ENCODE measurements around the gene PTP4A2. TPM values are rescaled to one million over a fixed set of nuclear protein-coding genes. Genes with fewer than 3 reads are reported as not detected.
"Not testable (repeated sequence)": the region's sequence is repeated elsewhere in the genome, so short reads cannot be mapped to it uniquely, and the experiment has no call there.

The PTP4A2 gene
- total RNA-seq, 1 donor from 2014 or later, result 455 TPM

DNA sequence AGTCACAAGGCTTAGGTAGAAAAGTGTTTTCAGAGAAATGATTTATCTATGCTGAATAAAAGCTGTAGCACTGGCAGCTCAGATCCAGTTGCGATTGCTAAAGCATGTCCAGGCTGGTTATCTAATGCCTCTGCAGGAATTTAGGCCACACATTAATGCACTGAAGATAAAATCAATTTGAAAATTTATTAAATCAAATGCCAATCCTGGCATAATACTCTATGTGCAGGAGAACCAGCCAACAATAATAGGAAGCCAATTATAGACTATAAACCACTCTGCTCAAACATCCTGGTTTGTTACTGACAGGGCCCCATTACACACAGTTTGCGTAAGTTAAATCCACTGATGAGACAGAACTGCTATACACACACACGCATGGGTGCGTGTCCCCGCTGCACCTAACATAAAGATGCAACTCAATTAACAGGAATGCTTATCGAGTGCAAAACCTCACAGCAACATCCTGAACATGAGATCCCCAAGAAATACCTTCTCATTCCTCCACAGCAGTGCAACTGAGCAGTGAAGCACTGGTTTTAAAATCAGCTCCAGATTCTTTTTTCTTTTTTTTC, 40.6 kb downstream of the PTP4A2 start:
- FAIRE-seq (no peak), DNase-seq (ENCODE audit: low spot score in 2 of 2) (no peak)

DNA sequence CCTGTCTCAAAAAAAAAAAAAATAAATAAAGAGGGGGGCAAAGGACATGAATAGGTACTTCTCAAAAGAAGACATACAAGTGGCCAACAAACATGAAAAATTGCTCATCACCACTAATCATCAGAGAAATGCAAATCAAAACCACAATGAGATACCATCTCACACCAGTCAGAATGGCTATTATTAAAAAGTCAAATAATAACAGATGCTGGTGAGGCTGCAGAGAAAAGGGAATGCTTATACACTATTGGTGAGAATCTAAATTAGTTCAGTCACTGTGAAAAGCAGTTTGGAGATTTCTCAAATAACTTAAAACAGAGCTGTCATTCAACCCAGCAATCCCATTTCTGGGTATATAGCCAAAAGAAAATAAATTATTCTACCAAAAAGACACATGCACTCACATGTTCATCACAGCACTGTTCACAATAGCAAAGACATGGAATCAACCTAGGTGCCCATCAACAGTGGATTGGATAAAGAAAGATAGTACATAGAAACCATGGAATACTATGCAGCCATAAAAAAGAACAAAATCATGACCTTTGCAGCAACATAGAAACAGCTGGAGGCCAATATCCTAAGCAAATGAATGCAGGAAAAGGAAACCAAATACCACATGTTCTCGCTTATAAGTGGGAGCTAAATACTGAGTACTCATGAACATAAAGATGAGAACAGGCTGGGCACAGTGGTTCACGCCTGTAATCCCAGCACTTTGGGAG, 42.5 kb downstream of the PTP4A2 start:
- FAIRE-seq; DNase-seq (ENCODE audit: low spot score in 2 of 2): not testable (repeated sequence)

DNA sequence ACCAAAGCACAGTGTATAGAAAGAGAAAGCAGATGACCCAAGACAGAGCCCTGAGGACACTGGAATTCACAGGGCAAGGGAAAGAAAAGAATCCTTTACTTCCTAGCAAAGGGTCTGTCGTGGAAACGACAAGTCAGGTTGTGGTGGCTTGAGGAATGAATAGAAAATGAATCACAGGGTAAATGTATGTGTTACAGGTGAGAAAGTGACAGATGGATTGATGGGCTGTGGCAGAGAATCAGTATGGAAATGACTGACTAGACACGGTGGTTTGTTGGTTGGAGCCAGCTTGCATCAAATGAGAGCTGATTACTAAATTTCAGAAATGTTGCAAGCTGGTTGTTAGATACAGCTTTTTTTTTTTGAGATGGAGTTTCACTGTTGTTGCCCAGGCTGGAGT, 46.9 kb downstream of the PTP4A2 start:
- DNase-seq (ENCODE audit: low spot score in 2 of 2), result no peak
- FAIRE-seq, result no peak

DNA sequence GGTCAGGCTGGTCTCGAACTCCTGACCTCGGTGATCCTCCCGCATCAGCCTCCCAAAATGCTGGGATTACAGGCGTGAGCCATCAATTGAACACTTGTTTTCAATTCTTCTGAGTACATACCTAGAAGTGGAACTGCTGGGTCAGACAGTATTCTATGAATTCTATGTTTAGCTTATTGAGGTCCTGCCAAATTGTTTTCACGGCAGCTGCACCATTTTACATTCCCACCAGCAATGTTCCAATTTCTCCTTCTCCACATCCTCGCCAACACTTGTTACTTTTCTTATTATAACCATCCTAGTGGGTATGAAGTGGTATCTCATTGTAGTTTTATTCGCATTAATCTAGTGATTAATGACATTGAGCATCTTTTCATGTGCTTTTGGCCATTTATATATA, 49.9 kb downstream of the PTP4A2 start:
- FAIRE-seq, result no peak
- no peak for DNase-seq (ENCODE audit: low spot score in 2 of 2)

DNA sequence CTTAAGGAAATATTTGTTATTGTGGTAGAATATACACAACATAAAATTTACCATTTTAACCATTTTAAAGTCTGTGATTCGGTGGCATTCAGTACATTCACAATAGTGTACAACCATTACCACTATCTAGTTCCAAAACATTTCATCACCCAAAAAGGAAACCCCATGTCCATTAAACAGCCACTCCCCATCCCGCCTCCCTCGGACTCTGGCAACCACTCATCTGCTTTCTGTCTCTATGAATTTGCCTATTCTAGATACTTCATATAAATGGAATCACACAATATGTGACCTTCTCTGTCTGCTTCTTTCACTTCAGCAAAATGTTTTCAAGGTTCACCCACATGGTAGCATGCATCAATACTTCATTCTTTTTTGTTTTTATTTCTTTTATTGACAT, 51.3 kb downstream of the PTP4A2 start:
- no peak for FAIRE-seq
- DNase-seq (ENCODE audit: low spot score in 2 of 2), result no peak

DNA sequence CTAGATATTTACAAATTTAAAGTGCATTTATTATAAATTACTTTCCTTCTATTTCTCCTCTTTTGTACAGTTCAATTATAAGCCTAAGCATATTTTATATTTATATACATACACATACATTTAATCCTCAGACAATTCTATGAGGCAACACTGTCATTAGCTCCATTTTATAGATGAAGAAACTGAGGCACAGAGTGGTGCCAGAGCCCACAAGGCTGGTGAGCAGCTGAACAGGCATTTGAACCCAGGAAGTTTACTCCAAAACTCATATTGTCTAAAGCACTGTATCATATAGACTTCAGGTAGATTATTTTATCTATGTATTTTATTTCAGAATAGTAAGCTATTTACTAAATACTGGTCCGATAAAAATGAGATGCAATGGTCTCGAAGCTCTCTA, 52.3 kb downstream of the PTP4A2 start:
- FAIRE-seq (no peak), DNase-seq (ENCODE audit: low spot score in 2 of 2) (no peak)

DNA sequence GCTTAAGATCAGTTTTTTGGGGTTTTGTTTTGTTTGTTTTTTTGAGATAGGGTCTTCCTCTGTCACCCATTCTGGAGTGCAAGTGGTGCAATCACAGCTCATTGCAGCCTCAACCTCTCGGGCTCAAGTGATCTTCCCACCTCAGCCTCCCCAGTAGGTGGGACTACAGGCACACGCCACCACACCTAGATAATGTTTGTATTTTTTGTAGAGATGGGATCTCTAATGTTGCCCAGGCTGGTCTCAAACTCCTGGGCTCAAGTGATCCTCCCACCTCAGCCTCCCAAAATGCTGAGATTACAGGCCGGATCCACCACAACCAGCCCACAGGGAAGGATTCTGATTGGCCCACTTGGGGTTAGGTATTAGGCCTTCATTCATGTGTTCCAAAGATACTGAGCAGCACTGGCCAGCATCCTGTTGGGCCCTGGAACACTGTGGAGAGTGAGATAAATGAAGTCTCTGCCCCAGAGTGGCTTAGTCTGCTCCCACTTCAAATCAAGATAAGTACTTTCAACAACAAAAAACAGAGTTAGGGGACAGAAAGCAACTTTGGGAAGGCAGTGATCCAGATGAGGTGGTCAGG, 54.7 kb downstream of the PTP4A2 start:
- FAIRE-seq (no peak), DNase-seq (ENCODE audit: low spot score in 2 of 2) (no peak)

DNA sequence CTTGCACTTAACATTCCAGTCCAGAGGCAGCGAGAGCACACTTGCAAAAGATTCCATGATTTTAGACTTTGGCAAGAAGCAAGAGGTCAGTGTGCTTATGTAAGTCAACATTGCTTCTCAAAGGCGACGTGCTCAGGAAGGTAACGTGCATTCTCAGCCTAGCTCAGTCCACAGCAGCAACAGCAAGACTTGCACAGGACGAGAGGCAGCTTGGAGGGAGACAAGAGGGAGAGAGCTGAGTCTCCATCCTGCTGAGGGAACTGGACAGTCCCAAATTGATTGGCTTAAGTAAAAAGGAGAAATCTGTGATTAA, 56.5 kb downstream of the PTP4A2 start:
- FAIRE-seq, result no peak
- DNase-seq (ENCODE audit: low spot score in 2 of 2), result no peak

DNA sequence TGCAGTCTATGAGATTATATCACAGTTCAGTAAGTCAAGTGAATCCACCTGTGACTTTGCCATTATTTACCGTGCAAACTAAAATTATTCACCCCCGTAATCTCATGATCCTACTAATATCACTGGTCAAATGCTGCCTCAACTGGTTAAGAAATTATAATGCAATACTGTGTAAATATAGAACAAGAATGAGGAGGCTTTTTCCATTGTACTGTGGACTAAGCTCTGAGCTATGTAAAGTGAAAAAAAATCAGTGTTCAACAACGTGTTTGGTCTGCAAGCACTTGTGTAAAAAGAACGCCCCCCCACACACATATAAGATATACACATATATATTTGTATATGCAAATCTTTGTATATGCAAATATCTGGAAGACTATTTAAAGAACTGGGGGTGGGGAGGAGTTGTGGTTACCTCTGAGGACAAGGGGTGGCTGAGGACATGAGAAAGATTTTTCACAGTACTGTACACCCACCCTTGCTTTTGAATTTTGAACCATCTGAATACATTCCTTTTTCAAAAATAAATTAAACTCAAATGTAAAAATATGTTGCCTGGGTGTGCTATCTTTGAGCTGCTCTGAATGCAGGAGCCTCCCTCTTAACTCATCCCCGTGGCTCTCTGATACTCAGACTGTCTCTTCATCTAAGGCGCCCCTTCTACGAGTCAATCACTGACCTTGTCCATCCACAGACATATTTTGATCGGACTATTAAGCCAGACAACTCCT, 57.0 kb downstream of the PTP4A2 start:
- no peak for FAIRE-seq
- DNase-seq (ENCODE audit: low spot score in 2 of 2), result no peak

DNA sequence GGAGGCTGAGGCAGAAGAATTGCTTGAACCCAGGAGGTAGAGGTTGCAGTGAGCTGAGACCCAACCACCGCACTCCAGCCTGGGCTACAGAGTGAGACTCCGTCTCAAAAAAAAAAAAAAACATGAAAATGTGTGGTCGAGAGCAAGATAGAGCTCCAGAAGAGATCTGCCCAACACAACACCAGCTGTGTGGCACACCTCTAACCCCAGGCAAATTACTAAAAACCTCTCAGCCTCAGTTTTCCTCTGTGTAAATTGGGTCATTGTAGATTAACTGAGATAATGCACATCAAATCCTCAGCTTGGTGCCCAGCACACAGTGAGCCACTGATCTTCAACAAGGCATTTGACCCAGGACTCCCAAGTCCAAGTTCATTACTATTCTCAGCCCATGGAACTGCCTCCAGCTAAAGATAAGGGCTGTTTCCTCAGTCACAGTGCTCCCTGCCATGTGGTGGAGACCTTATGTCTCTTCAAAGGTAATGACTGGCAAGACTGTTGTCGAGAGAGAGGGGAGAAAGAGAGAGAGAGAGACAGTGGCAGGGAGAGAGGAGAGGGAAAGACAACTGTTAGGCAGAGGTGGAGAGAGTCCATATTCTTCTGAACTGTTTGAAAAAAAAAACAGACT, 58.1 kb downstream of the PTP4A2 start:
- DNase-seq (ENCODE audit: low spot score in 2 of 2), result no peak
- FAIRE-seq, result no peak

DNA sequence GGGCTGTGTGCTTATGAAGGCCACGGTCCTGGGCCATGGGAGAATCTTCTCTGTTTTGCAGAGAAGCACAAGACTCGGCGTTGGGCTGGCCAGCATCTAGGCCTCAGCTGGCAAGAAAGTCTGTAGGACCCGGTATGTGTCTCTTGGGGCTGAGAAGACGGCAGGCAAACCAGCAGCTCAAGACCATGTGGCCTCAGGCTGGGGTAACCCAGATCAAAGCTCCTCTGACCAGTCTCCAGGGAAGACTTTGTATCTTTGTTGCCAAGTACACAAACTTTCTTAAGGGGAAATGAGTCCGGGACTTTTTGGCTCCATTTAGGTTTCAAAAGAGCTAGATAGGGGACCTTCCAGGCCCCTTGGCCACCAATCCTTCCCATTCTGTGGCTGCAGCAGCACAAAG, 60.1 kb downstream of the PTP4A2 start:
- no peak for FAIRE-seq
- no peak for DNase-seq (ENCODE audit: low spot score in 2 of 2)

DNA sequence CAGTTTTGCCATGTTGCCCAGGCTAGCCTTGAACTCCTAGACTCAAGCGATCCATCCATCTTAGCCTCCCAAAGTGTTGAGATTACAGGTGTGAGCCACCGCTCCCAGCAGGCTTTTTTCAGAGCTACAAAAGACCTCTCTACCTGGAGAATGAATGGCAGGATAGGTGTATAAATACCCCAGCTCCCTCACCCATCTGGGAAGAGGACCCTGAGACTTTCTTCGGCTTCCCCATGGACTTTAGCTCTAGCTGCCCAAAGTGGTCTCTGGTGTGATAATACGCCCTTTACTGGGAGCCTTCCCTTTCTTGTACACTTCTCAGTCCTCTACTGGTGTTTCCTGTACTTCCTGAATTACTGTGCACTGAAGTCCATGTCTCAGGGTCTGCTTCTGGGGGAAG, 60.6 kb downstream of the PTP4A2 start:
- no peak for FAIRE-seq
- no peak for DNase-seq (ENCODE audit: low spot score in 2 of 2)

DNA sequence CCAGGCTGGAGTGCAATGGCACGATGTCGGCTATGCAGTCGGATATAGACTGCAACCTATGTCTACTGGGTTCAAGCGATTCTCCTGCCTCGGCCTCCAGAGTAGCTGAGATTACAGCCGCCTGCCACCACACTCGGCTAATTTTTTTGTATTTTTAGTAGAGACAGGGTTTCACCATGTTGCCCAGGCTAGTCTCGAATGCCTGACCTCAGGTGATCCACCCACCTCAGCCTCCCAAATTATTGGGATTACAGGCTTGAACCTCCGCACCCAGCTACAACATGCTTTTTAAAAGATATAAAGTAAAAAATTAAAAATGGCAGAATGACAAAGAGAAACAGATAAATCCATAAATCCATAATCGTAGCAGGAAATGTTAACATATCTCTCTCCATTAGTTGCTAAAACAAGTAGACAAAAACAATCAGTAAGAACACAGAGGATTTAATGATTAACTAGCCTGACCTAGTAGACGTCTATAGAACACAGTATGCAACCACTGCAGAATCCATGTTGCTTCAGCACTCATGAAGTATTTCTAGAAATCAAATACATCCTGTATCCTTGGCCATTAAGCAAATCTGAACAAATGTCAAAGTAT, 62.4 kb downstream of the PTP4A2 start:
- FAIRE-seq, result no peak

DNA sequence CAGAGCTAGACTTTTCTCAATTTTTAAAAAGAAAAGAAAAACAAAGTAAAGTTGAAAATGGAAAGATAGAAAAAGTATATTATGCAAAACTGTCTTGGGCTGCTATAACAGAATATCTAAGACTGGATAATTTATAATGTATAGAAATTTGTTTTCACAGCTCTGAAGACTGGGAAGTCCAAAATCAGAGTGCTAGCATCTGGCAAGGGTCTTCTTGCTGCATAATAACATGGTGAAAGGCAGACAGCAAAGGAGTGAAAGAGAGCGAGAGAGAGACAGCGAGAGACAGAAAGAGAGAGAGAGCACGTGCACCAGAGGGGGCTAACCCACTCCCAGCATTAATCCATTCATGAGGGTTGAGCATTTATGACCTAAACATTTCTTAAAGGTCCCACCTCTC, 63.2 kb downstream of the PTP4A2 start:
- no peak for FAIRE-seq
- no peak for DNase-seq (ENCODE audit: low spot score in 2 of 2)

More for the DNA sequence above, 62.4 kb downstream of the PTP4A2 start:
- DNase-seq (ENCODE audit: low spot score in 2 of 2), result no peak

DNA sequence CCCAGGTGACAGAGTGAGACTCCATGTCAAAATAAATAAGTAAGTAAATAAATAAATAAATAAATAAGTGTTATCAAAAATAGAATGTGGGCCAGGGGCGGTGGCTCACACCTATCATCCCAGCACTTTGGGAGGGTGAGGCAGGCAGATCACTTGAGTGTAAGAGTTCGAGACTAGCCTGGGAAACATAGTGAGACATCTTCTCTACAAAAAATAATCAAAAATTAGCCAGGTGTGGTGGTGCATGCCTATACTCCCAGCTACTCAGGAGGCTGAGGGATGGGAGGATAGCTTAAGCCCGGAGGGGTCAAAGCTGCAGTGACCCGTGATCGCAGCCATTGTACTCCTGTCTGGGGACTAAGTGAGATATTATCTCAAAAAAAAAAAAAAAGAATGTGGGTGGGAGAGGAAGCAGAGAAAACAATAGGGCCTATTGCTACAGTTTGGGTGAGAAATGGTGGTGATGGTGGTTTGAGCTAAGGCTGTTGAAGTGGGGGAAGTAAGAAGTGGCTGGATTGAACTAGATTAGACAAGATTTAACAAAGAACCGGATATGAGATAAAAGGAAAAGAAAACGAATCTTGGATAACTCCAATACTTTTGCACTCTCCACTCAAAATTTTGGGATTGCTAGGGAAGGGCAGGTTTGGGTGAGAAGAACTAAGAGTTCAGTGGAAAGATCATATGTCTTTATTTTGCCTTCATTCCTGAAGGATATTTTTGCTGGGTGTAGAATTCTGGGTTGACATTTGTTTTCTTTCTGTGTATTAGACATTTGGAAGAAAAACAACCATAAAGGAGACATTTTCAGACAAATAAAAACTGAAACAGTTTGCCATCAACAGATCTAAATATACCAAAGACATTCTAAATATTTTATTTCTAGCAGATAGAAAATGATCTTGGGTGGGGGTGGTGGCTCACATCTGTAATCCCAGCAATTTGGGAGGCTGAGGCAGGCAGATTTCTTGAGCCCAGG, 65.2 kb downstream of the PTP4A2 start:
- DNase-seq (ENCODE audit: low spot score in 2 of 2) (no peak), FAIRE-seq (no peak)

DNA sequence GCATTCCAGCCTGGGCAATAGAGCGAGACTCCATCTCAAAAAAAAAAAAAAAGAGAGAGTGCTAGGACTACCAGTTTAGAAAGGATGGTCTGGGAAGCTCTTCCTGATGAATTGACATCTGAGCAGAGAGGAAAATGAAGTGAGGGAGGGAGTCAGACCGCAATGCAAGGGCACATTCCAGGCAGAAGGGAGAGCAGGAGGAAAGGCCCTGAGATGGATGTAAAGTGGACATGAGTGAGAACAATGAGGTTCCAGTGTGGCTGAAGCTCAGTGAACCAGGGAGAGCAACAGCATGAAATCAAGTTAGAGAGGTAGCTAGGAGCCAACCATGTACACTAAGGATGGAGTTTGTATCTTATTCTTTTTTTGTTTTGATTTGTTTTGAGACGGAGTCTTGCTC, 66.5 kb downstream of the PTP4A2 start:
- DNase-seq (ENCODE audit: low spot score in 2 of 2) (no peak), FAIRE-seq (no peak)

DNA sequence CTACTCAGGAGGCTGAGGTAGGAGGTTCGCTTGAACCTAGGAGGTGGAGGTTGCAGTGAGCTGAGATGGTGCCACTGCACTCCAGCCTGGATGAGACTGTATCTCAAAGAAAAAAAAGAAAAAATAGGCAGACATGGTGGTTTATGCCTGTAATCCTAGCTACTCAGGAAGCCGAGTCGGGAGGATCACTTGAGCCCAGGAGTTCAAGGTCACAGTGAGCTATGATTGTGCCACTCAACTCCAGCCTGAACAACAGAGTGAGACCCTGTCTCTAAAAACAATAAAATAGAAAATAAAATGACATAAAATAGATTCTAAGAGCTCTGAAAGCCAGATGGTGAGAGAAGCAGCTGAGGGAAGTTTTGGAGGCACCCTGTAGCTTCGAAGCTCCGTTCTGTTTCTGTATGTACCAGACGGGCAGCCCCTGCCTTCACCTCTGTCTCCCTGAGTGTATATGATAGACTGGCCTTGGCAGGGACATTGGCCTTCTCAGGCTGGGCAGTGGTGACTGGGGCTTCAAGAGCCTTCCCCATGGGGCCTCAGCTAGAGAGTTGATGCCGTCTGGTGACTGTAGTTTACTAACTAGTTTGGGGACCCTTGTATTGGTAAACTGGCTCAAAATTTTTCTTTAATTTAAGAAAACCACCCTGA, 68.0 kb downstream of the PTP4A2 start:
- no peak for DNase-seq (ENCODE audit: low spot score in 2 of 2)
- FAIRE-seq, result no peak

DNA sequence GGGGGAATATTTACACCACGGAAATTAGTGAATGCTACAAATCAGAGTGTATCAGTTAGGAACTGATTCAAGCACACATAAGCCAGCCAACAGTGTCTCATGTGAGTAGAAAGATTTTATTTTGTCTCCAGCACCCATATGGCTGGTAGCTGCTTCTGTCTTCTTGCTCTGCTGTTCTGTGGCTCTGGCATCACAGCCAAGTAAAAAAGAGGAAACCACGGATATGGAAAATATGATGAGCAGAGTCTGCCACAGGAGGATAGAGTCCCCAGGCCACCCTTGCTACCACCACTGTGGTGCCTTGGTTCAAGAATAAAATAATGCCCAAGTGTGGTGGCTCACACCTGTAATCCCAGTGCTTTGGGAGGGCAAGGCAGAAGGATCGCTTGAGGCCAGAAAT, 68.7 kb downstream of the PTP4A2 start:
- no peak for DNase-seq (ENCODE audit: low spot score in 2 of 2)
- no peak for FAIRE-seq

DNA sequence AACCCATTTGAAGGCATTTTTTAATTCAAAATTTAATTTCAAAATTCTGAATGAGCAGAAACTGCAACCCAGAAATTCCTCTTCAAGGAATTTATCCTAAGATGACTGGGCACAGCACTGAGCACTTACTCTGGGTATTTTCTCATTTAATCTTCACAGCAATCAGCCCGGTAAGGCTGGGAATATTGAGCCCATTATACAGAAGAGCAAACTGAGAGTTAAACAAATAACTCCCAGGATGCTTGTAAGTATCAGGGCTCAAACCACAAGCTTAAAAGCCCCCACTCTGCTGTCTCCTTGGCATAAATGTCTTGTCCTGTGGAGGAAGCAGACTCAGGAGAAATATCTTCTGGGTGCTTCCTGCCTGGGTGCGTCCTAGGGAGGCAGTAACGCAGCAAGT, 69.3 kb downstream of the PTP4A2 start:
- FAIRE-seq (no peak), DNase-seq (ENCODE audit: low spot score in 2 of 2) (no peak)
